NOMO-1 (cell line): ENCODE data around the gene CCDC169.

Experiments used
- DNase-seq, 2 experiments: peaks; one replicate each; lab custom pipeline; 2025; ENCODE audit not compliant: unreplicated experiment in 2 of 2; lab: John Stamatoyannopoulos, UW

Gene CCDC169

GRCh38 chr13:36248700-36249099, 48.9 kb downstream of the CCDC169 start:
- no peak for DNase-seq

- no peak for DNase-seq
Observed at GRCh38 chr13:36244990-36245389, 52.6 kb downstream of the CCDC169 start.

- no peak for DNase-seq
Observed at GRCh38 chr13:36244073-36244472, 53.5 kb downstream of the CCDC169 start.

- no peak for DNase-seq
Observed at GRCh38 chr13:36242761-36243160, 54.9 kb downstream of the CCDC169 start.

- DNase-seq, result no peak
Observed at GRCh38 chr13:36231236-36231635, 66.4 kb downstream of the CCDC169 start.

GRCh38 chr13:36224730-36225129, 72.9 kb downstream of the CCDC169 start:
- no peak for DNase-seq

GRCh38 chr13:36219883-36220282, 77.7 kb downstream of the CCDC169 start:
- DNase-seq, result no peak

GRCh38 chr13:36217456-36217855, 80.2 kb downstream of the CCDC169 start:
- no peak for DNase-seq

GRCh38 chr13:36214163-36214921, 83.3 kb downstream of the CCDC169 start, which contains the start of gene SOHLH2:
SOHLH2 (minus strand) TSS chr13:36214556; CDS start chr13:36214526, 30 bp downstream.
- DNase-seq, result no peak

GRCh38 chr13:36212789-36213188, 84.8 kb downstream of the CCDC169 start:
- no peak for DNase-seq

- no peak for DNase-seq
Observed at GRCh38 chr13:36211567-36211966, 86.0 kb downstream of the CCDC169 start.

GRCh38 chr13:36210738-36211137, 86.9 kb downstream of the CCDC169 start:
- DNase-seq, result no peak

- no peak for DNase-seq
Observed at GRCh38 chr13:36207672-36208071, 89.9 kb downstream of the CCDC169 start.

- DNase-seq, result no peak
Observed at GRCh38 chr13:36193151-36193855, 104.3 kb downstream of the CCDC169 start.

GRCh38 chr13:36192166-36192565, 105.4 kb downstream of the CCDC169 start:
- DNase-seq, result no peak

- no peak for DNase-seq
Observed at GRCh38 chr13:36190771-36191170, 106.8 kb downstream of the CCDC169 start.

GRCh38 chr13:36188441-36188840, 109.2 kb downstream of the CCDC169 start:
- DNase-seq, result no peak

- DNase-seq, result no peak
Observed at GRCh38 chr13:36183901-36184300, 113.7 kb downstream of the CCDC169 start.
